HCT116 (cell line): Measurements from ENCODE around the gene TKTL2. TPM values are rescaled to one million over a fixed set of nuclear protein-coding genes. Genes with fewer than 3 reads are reported as not detected.

Experiments
- ATAC-seq: fragments of 200-7000 bp; cut with Tn5 transposase; 2 replicates; pipeline ENCODE4 v1.9.1; 2020; ENCODE audit warnings: mild to moderate bottlenecking, moderate library complexity
- Bru-seq: library from RNA; stranded (reverse); fragments of 400-500 nt; gene quantifications from one replicate; lab custom pipeline; 2021; lab: Mats Ljungman, UMichigan
- BruChase-seq, 2 experiments: library from RNA; stranded (reverse); fragments of 400-500 nt; gene quantifications; one replicate each; lab custom pipeline; 2021; lab: Mats Ljungman, UMichigan
- BruUV-seq: library from RNA; stranded (reverse); fragments of 400-500 nt; replicated peaks from 2 replicates; lab custom pipeline; 2021; lab: Mats Ljungman, UMichigan
- CTCF ChIA-PET: fragments of 300-600 bp; sonication (Branson Sonifier 250); formaldehyde crosslinking; loops from one replicate; lab custom pipeline; 2021; ENCODE audit warnings: antibody characterized with exemption; lab: Charles Lee
- POLR2A ChIA-PET: fragments of 300-600, 350-600 bp; sonication (Branson Sonifier 250); formaldehyde crosslinking; loops from one replicate; lab custom pipeline; 2021; ENCODE audit warnings: antibody characterized with exemption; lab: Charles Lee
- RAD21 ChIA-PET, 2 experiments: fragments of 300-600 bp; sonication (Branson Sonifier 250); formaldehyde crosslinking; loops; one replicate each; lab custom pipeline; 2023; ENCODE audit warnings: low total read pairs in 2 of 2; ENCODE audit not compliant: uncharacterized antibody in 2 of 2, unreplicated experiment in 2 of 2, low non-redundant PET in 1 of 2; lab: Charles Lee
- DNase-seq: peaks from one replicate; pipeline ENCODE4 v3.0.0-alpha.2; 2010; ENCODE audit warnings: low read depth, low spot score
- H2AFZ ChIP-seq: fragments of 200-600 bp; shearing (Covaris generic), sonication (generic); 2 replicates; pipeline ENCODE4 v1.6.1; 2017; ENCODE audit warnings: low read depth, mixed run types, mixed read lengths, antibody characterized with exemption, low read length; ENCODE audit not compliant: poor library complexity, severe bottlenecking
- H3K27ac ChIP-seq: 2 replicates; pipeline ENCODE4 v1.5.1; 2012; ENCODE audit warnings: low read depth, low read length
- H3K27me3 ChIP-seq: fragments of 200-600 bp; sonication (generic); 2 replicates; pipeline ENCODE4 v1.6.1; 2016; ENCODE audit warnings: mixed run types, low read length, mixed read lengths; ENCODE audit not compliant: insufficient read depth
- H3K36me3 ChIP-seq, 2 experiments: fragments of 200-500 bp in 1 of 2; fragments of 200-600 bp in 1 of 2; sonication (Bioruptor generic) in 1 of 2; sonication (generic) in 1 of 2; 2 replicates each; pipeline versions ENCODE4 v1.5.1 to v1.6.1; 2014 to 2016; ENCODE audit warnings: low read length in 2 of 2, inconsistent platforms in 1 of 2, mixed read lengths in 1 of 2, mixed run types in 1 of 2; ENCODE audit not compliant: insufficient read depth in 2 of 2, control insufficient read depth in 1 of 2
- H3K4me1 ChIP-seq, 2 experiments: fragments of 200-600 bp in 1 of 2; sonication (generic) in 1 of 2; 2 replicates each; pipeline versions ENCODE4 v1.5.1 to v1.6.1; 2012 to 2017; ENCODE audit warnings: low read length in 2 of 2, inconsistent platforms in 1 of 2, mild to moderate bottlenecking in 1 of 2, mixed read lengths in 1 of 2, mixed run types in 1 of 2, moderate library complexity in 1 of 2; ENCODE audit not compliant: insufficient read depth in 2 of 2, control insufficient read depth in 1 of 2
- H3K4me2 ChIP-seq: fragments of 200-600 bp; sonication (generic); 2 replicates; pipeline ENCODE4 v1.6.1; 2017; ENCODE audit warnings: mixed run types, low read length, mixed read lengths
- H3K4me3 ChIP-seq, 2 experiments: fragments of 200-600 bp in 1 of 2; sonication (generic) in 1 of 2; replicated peaks in 1 of 2; 2 replicates each; pipeline ENCODE4 v1.5.1; 2011 to 2016; ENCODE audit warnings: low read length in 2 of 2, control low read depth in 1 of 2, low read depth in 1 of 2, mild to moderate bottlenecking in 1 of 2, mixed read lengths in 1 of 2, mixed run types in 1 of 2
- H3K79me2 ChIP-seq: fragments of 200-600 bp; sonication (generic); 2 replicates; pipeline ENCODE4 v1.6.1; 2017; ENCODE audit warnings: mild to moderate bottlenecking, mixed run types, low read length, moderate library complexity, mixed read lengths; ENCODE audit not compliant: insufficient read depth
- H3K9ac ChIP-seq: fragments of 200-600 bp; sonication (generic); 2 replicates; pipeline ENCODE4 v1.6.1; 2016; ENCODE audit warnings: low read length, mixed read lengths
- H3K9me2 ChIP-seq: fragments of 200-600 bp; sonication (generic), shearing (Covaris generic); 2 replicates; pipeline ENCODE4 v1.6.1; 2017; ENCODE audit warnings: mixed run types, mild to moderate bottlenecking, moderate library complexity; ENCODE audit not compliant: insufficient read depth
- H3K9me3 ChIP-seq, 2 experiments: fragments of 200-500 bp in 1 of 2; fragments of 200-600 bp in 1 of 2; sonication (Bioruptor generic) in 1 of 2; sonication (generic) in 1 of 2; 2 replicates each; pipeline ENCODE4 v1.6.1; 2014 to 2017; ENCODE audit warnings: low read length in 2 of 2, mixed read lengths in 2 of 2, inconsistent platforms in 1 of 2, low read depth in 1 of 2, mild to moderate bottlenecking in 1 of 2, mixed run types in 1 of 2, moderate library complexity in 1 of 2; ENCODE audit not compliant: control insufficient read depth in 1 of 2, insufficient read depth in 1 of 2
- H4K20me1 ChIP-seq: fragments of 200-600 bp; sonication (generic), shearing (Covaris generic); 2 replicates; pipeline ENCODE4 v1.6.1; 2017; ENCODE audit warnings: mixed run types, mild to moderate bottlenecking, moderate library complexity; ENCODE audit not compliant: insufficient read depth
- ELF1 ChIP-seq: IDR thresholded peaks from 2 replicates; pipeline ENCODE4 v1.6.1; 2012; ENCODE audit warnings: low read depth, borderline replicate concordance
- EZH2 ChIP-seq: fragments of 200-600 bp; sonication (generic); IDR thresholded peaks from 2 replicates; pipeline ENCODE4 v1.6.1; 2017; ENCODE audit warnings: antibody characterized with exemption, mixed run types
- FOSL1 ChIP-seq: IDR thresholded peaks from 2 replicates; pipeline ENCODE4 v1.6.1; 2012; ENCODE audit warnings: low read depth
- POLR2A ChIP-seq: IDR thresholded peaks from 2 replicates; pipeline ENCODE4 v1.7.0; 2011; ENCODE audit warnings: borderline replicate concordance; ENCODE audit not compliant: insufficient read depth, insufficient read length; ENCODE audit errors: extremely low read depth
- SIN3A ChIP-seq: IDR thresholded peaks from 2 replicates; pipeline ENCODE4 v1.6.1; 2012; ENCODE audit warnings: low read depth
- SRF ChIP-seq: IDR thresholded peaks from 2 replicates; pipeline ENCODE4 v1.6.1; 2012; ENCODE audit warnings: low read depth
- YY1 ChIP-seq: IDR thresholded peaks from 2 replicates; pipeline ENCODE4 v1.6.1; 2011; ENCODE audit warnings: low read length, low read depth, moderate library complexity, mild to moderate bottlenecking; ENCODE audit not compliant: insufficient replicate concordance; ENCODE audit errors: extremely low read depth
- ZNF274 ChIP-seq: fragments of 200-500 bp; sonication (Bioruptor generic); IDR thresholded peaks from 2 replicates; pipeline ENCODE4 v1.6.1; 2014; ENCODE audit warnings: mild to moderate bottlenecking, low read depth, low read length, inconsistent platforms
- intact Hi-C: fragments of 100-400 bp; cut with micrococcal nuclease; formaldehyde crosslinking; loops from 2 replicates; pipeline ENCODE4 v1.10.0; 2022
- long read RNA-seq: library from polyadenylated mRNA; unstranded; transcript quantifications from one replicate; pipeline ENCODE4 v2.0.0, GENCODE V29; 2021; ENCODE audit not compliant: unreplicated experiment
- polyA plus RNA-seq: library from polyadenylated mRNA; unstranded; fragments of >200 nt; gene quantifications from 2 replicates; pipeline ENCODE4 v1.2.1, GENCODE V29; 2012; ENCODE audit warnings: missing spikeins
- total RNA-seq: library from RNA; stranded (reverse); gene quantifications from one replicate; pipeline ENCODE4 v1.2.1, GENCODE V29; 2021; ENCODE audit not compliant: unreplicated experiment
- TF ChIP-seq, protein P1 (sequence below): IDR thresholded peaks from 2 replicates; pipeline ENCODE4 v1.6.1; 2012
- TF ChIP-seq, protein P2 (sequence below): IDR thresholded peaks from 2 replicates; pipeline ENCODE4 v1.6.1; 2012

Gene TKTL2, protein sequence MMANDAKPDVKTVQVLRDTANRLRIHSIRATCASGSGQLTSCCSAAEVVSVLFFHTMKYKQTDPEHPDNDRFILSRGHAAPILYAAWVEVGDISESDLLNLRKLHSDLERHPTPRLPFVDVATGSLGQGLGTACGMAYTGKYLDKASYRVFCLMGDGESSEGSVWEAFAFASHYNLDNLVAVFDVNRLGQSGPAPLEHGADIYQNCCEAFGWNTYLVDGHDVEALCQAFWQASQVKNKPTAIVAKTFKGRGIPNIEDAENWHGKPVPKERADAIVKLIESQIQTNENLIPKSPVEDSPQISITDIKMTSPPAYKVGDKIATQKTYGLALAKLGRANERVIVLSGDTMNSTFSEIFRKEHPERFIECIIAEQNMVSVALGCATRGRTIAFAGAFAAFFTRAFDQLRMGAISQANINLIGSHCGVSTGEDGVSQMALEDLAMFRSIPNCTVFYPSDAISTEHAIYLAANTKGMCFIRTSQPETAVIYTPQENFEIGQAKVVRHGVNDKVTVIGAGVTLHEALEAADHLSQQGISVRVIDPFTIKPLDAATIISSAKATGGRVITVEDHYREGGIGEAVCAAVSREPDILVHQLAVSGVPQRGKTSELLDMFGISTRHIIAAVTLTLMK
- total RNA-seq (not detected), Bru-seq, nascent RNA (not detected), BruChase-seq, experiment 1, labeled RNA remaining after a 6-hour chase (percentile 21 among the genes with signal in this experiment), BruChase-seq, experiment 2, labeled RNA remaining after a 2-hour chase (percentile 17 among the genes with signal in this experiment)
- 0.03 TPM in 1 of 2 replicates, not detected in the other for polyA plus RNA-seq
- long read RNA-seq = 0 reads

DNA sequence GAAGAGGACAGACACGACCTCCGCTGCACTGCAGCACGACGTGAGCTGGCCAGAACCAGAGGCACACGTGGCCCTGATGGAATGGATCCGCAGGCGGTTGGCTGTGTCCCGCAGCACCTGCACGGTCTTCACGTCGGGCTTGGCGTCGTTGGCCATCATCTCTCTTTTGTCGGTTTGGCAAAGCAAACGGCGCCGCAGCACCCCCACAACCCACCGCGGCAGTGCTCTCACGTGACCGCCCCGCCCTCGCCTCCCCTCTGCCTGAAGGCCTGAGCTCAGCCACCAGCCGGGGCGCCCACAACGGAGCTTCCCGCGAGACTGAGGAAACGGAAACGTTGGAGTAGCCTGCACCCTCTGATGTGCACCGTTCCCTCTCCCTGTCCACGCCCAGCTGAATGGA is at the start of gene TKTL2:
Gene TKTL2 (minus strand): TSS at position 179 of the 400 bp plus-strand sequence. CDS start 20 bp downstream, at position 159.
- no peak within 1 kb of the TSS for H2AFZ ChIP-seq
- no peak for TF ChIP-seq ZNF274
- no peak for TF ChIP-seq EZH2
- no peak for TF ChIP-seq POLR2A
- TF ChIP-seq FOSL1 = no peak
- TF ChIP-seq, protein P1, sequence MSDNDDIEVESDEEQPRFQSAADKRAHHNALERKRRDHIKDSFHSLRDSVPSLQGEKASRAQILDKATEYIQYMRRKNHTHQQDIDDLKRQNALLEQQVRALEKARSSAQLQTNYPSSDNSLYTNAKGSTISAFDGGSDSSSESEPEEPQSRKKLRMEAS = no peak
- TF ChIP-seq YY1 = no peak
- TF ChIP-seq ELF1 = no peak
- no peak for TF ChIP-seq SRF
- TF ChIP-seq, protein P2, sequence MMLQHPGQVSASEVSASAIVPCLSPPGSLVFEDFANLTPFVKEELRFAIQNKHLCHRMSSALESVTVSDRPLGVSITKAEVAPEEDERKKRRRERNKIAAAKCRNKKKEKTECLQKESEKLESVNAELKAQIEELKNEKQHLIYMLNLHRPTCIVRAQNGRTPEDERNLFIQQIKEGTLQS = no peak
- TF ChIP-seq SIN3A = no peak
- no peak within 1 kb of the TSS for H3K27ac ChIP-seq
- no peaks in the 10 kb centered on the region for H3K4me1 ChIP-seq
- no peak within 1 kb of the TSS for H3K9ac ChIP-seq
- H3K36me3 ChIP-seq = no peaks in the 10 kb centered on the region
- no TSS peak for BruUV-seq
- no peaks in the 10 kb centered on the region for H3K9me3 ChIP-seq
- CTCF ChIA-PET = no interaction called here
- no peaks in the 10 kb centered on the region for H3K27me3 ChIP-seq
- RAD21 ChIA-PET = no interaction called here
- H4K20me1 ChIP-seq = no peaks in the 10 kb centered on the region
- ATAC-seq = no peak
- no peaks in the 10 kb centered on the region; the same call in 1 of the 2 replicates for H3K9me2 ChIP-seq
- H3K4me3 ChIP-seq = no peak within 1 kb of the TSS
- intact Hi-C loops = no loop called here
- POLR2A ChIA-PET = no interaction called here
- no peaks in the 10 kb centered on the region for H3K79me2 ChIP-seq
- no peak within 1 kb of the TSS for H3K4me2 ChIP-seq
- DNase-seq = no peak
